ENCODE measurements around the gene HLX.

HLX gene, protein sequence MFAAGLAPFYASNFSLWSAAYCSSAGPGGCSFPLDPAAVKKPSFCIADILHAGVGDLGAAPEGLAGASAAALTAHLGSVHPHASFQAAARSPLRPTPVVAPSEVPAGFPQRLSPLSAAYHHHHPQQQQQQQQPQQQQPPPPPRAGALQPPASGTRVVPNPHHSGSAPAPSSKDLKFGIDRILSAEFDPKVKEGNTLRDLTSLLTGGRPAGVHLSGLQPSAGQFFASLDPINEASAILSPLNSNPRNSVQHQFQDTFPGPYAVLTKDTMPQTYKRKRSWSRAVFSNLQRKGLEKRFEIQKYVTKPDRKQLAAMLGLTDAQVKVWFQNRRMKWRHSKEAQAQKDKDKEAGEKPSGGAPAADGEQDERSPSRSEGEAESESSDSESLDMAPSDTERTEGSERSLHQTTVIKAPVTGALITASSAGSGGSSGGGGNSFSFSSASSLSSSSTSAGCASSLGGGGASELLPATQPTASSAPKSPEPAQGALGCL

DNA sequence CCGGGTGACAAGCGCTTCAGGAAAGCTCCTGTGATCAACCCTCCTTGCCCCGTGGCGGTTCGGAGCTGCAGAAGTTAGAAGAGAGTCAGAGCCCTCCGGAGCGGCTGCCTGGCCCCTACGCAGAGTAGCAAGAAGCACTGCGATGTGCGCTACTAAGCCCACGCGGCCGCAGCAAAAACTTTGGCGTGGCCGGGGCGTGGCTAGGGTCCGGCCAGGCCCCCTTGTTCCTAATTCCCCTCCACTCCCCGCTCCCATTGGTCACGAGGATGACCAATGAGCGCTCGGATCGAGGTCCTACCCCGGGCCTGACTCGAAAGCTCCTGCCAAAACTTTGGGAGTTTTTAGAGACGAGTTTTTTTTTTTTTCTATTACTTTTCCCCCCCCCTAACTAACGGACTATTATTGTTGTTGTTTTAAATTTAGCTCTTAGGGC lies at the start of gene HLX:
Gene HLX, plus strand, starts transcription at position 368 of the 433 bp plus-strand sequence. CDS start 415 bp downstream, outside the sequence.
- peak in 1 of 2 experiments; percentile 23 for DNase-seq

DNA sequence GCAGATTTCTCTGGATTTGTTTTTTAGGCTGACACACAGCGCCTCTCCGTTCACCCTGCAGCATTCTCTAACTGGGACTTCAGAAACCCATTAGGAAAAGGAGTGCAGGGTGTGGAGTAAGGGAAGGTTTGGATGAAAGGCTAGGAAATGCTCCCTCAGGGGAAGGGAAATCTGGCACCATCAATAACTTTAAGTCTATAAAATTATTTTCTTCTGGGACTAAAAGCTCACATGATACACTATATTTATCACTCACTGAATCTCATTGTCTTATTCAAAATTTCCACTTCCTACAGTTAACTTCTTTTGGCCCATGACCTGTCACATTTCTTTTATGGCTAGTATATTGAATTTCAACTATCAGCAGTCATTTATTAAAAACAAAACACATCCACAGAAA lies 45.8 kb upstream of the HLX start:
- no peak for DNase-seq

GRCh38 chr1:220834155-220834870 lies 44.9 kb upstream of the HLX start:
- DNase-seq: no peak

GRCh38 chr1:220838578-220838977 lies 40.7 kb upstream of the HLX start:
- DNase-seq: no peak

DNA sequence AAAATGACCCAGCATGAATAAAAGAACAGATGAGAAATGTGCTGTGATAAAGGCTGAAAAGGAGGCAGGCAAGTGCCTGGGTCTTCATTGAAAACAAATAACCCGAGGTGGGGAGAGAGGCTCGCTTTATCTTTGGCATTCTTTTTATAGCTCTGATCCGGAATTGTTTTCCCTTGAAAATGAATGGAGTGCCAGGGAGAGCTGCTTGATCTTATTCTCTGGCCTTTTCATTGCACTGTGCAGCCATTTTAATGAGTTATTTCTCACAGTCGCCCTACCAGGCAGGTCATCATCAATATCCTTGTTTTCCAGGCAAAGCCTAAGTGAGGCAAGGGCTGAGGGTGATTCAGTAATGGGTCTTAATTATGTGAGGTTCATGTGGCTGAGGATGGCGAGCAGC lies 39.8 kb upstream of the HLX start:
- DNase-seq: no peak

GRCh38 chr1:220841293-220841692 lies 38.0 kb upstream of the HLX start:
- no peak for DNase-seq

- no peak for DNase-seq
Observed at GRCh38 chr1:220843481-220844011, 35.7 kb upstream of the HLX start.

DNA sequence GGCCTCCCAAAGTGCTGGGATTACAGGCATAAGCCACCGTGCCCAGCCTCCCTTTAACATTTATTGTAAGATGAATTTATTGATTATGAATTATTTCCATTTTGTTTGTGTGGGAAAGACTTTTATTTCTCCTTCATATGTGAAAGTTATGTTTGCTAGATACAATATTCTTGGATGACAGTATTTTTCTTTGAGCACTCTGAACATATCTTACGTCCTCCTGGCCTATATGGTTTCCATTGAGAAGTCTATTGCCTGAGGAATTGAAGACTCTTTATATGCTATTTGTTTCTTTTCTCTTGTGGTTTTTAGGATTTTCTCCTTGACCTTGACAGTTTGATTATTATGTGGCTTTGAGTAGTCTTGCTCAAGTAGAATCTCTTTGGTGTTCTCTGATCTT lies 26.8 kb upstream of the HLX start:
- no peak for DNase-seq

DNA sequence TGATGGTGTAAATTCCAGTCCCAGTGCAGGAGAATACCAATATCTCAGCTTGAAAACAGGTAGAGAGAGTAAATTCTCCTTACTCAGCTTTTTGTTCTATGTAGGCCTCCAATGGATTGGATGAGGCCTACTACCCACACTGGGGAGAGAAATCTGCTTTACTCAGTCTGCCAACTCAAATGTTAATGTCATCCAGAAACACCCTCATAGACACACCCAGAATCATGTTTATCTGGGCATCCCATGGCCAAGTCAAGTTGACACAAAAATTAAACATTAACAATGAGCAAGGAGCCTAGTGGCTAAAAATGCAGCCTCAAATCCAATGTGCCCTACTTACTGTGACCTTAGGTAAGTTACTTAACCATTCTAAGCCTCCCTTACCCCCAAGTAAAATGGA lies 6.9 kb upstream of the HLX start:
- DNase-seq: no peak

GRCh38 chr1:220873087-220873486 lies 6.2 kb upstream of the HLX start:
- DNase-seq: no peak

DNA sequence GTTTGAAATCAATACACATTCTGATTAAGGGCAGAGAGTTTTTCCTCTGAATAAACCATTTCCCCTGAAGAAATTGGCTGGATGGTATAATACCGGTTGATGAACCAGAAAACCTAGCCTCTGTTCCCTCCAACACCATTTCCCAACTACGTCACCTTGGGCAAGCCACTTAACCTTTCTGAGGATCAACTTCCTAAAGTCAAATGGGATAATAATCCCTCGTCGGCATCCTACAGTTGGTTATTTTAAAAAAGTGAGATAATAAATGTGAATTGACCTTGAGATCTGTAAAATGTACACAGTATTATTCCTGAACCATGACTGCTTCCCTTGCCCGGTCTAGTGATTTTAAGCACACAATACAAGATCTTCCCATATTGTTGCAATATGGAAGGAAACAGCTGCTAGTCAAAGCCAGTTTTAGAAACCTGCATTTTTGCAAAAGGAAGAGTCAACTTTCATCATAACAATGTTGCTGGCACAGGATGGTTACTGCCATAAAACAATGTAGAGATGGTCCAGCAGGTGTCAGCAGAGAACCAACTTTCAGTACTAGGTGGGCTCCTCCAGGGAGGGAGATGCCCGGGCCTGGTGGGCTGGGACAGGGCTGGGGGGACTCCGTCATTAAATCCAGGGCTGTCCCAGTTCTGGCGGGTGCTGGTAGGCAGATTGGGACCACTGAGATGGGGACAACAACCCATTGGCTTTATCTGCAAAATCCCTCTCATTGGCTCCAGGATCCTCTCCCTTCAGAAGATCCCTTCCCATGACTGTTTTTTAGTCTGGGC lies 5.2 kb upstream of the HLX start:
- DNase-seq: peak in 1 of 2 experiments; percentile 28

GRCh38 chr1:220875260-220875659 lies 4.0 kb upstream of the HLX start:
- DNase-seq: no peak

GRCh38 chr1:220876511-220877376 lies 2.5 kb upstream of the HLX start:
- no peak for DNase-seq

DNA sequence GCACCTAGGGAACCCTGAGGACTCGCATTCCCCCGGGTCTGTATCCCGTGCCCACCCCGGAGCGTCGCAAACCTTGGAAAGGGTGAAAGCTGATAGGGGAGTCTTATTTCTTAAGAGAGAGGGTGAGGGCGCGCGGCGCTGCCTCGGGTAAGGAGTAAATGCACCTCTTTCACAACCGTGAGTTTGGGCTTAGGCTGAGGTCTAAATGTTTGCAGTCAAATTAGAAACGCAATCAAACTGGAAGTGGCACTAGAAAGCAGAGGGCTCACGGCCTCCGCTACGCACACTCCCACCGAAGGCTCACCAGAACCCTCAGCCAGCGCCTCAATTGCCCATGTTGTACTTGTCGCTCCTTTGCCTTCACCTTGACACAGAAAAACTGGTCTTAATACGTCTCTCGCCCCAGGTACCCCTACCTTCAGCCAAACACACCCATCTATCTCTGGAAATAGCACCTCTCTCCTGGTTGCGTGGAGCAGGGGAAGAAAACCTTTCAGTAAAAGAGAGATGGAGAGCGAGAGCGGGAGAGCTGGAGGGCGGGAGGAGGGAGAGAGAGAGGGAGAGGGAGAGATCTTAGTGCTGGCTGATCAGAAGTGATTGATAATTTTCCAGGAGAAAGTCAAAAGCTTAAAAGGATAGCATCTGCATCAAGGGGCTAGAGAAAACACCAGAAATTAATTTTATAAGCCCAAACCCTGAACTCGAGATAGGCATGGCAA lies 1.7 kb upstream of the HLX start:
- DNase-seq: no peak

GRCh38 chr1:220878191-220879075 lies 810 bp upstream of the HLX start:
- no peak for DNase-seq

- peak in 1 of 2 experiments; percentile 52 for DNase-seq
Observed at GRCh38 chr1:220879509-220880361, 492 bp downstream of the HLX start.

DNA sequence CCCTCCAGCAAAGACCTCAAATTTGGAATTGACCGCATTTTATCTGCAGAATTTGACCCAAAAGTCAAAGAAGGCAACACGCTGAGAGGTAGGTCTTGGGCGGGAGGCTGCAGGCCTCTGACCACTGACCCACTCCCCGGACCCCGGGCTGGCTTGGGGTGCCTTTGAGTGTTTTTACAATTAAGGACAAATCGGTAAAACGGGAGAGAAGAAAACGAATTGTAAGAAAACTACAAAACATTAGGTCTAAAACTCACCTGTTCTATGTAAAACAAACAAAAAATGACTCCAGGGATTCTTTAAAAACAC lies 1.1 kb downstream of the HLX start:
- DNase-seq: no peak

DNA sequence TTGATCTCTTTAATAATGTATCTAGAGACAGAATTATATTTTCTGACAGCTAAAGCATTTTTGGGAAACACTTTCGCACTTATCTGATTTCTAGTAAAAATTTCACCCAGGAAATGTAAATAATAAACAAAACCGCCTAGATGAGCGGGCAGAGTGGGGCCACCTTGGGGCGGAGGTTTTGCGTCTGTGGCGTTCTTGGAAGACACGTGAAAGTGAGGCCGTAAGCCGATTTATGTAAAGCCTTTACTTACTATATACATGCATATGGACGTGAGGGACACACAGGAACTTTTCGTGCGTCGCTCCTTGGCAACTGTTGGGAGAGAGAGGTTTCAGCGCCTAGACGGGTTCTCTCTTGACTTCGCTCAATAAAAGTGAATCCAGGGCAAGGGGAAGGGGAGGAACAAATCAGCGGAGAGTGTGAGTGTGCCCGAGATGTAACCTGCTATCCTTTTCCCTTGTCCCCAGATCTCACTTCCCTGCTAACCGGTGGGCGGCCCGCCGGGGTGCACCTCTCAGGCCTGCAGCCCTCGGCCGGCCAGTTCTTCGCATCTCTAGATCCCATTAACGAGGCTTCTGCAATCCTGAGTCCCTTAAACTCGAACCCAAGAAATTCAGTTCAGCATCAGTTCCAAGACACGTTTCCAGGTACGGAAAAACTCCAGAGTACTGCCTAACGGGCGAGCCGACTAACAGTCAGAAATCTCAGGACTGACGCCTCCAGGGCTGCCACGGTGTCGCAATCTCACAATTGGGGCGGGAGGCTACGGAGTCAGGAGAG lies 1.7 kb downstream of the HLX start:
- no peak for DNase-seq

Measured in NCI-H526 (cell line).